ENCODE data around the gene PCDHGB3.
"Not testable (repeated sequence)": the region's sequence is repeated elsewhere in the genome, so short reads cannot be mapped to it uniquely, and the experiment has no call there.

Gene PCDHGB3

GRCh38 chr5:141359790-141360426 lies 10.1 kb upstream of the PCDHGB3 start, which contains the start of gene PCDHGB2:
TSS of gene PCDHGB2 (plus strand) at chr5:141359994. CDS start at chr5:141360136, 142 bp downstream.
- no peak for DNase-seq

GRCh38 chr5:141360685-141361084 lies 9.4 kb upstream of the PCDHGB3 start:
- DNase-seq, result no peak

GRCh38 chr5:141362719-141363118 lies 7.3 kb upstream of the PCDHGB3 start:
- no peak for DNase-seq

- DNase-seq, result no peak
Observed at GRCh38 chr5:141363952-141364660, 5.9 kb upstream of the PCDHGB3 start, which contains the start of gene PCDHGA5. TSS of gene PCDHGA5 (plus strand) at chr5:141364162. CDS start at chr5:141364331, 169 bp downstream.

GRCh38 chr5:141366016-141366896 lies 3.8 kb upstream of the PCDHGB3 start:
- no peak for DNase-seq

GRCh38 chr5:141371572-141372475 lies 1.8 kb downstream of the PCDHGB3 start:
- no peak for DNase-seq

GRCh38 chr5:141373673-141374317 lies 3.8 kb downstream of the PCDHGB3 start, which contains the start of gene PCDHGA6:
TSS of gene PCDHGA6 (plus strand) at chr5:141373891. CDS start at chr5:141374084, 193 bp downstream.
- DNase-seq, result no peak

GRCh38 chr5:141374627-141375026 lies 4.6 kb downstream of the PCDHGB3 start:
- no peak for DNase-seq

GRCh38 chr5:141375444-141376155 lies 5.6 kb downstream of the PCDHGB3 start:
- DNase-seq, result not testable (repeated sequence)

- no peak for DNase-seq
Observed at GRCh38 chr5:141382469-141383294, 12.6 kb downstream of the PCDHGB3 start, which contains the start of gene PCDHGA7. TSS of gene PCDHGA7 (plus strand) at chr5:141382742. CDS start at chr5:141382900, 158 bp downstream.

GRCh38 chr5:141383345-141383744 lies 13.3 kb downstream of the PCDHGB3 start:
- DNase-seq, result no peak

GRCh38 chr5:141384471-141385267 lies 14.6 kb downstream of the PCDHGB3 start:
- DNase-seq, result no peak

GRCh38 chr5:141387557-141388311 lies 17.7 kb downstream of the PCDHGB3 start, which contains the start of gene PCDHGB4:
TSS of gene PCDHGB4 (plus strand) at chr5:141387698. CDS start at chr5:141387885, 187 bp downstream.
- not testable (repeated sequence) for DNase-seq

- DNase-seq, result no peak
Observed at GRCh38 chr5:141388661-141389060, 18.6 kb downstream of the PCDHGB3 start.

GRCh38 chr5:141389153-141390042 lies 19.4 kb downstream of the PCDHGB3 start:
- DNase-seq, result no peak

- DNase-seq, result no peak
Observed at GRCh38 chr5:141392429-141393198, 22.6 kb downstream of the PCDHGB3 start, which contains the start of gene PCDHGA8. TSS of gene PCDHGA8 (plus strand) at chr5:141392633. CDS start at chr5:141392814, 181 bp downstream.

Data from CD4-positive, alpha-beta T cell treated with Interferon gamma for 1 hour (primary cell).